GM21619 (cell line): Measurements from ENCODE around the gene FOXL1.

ENCODE experiments used
- ATAC-seq: cut with Tn5 transposase; IDR thresholded peaks from one replicate; pipeline ENCODE4 v1.9.1; 2021; ENCODE audit not compliant: unreplicated experiment

Gene FOXL1

DNA sequence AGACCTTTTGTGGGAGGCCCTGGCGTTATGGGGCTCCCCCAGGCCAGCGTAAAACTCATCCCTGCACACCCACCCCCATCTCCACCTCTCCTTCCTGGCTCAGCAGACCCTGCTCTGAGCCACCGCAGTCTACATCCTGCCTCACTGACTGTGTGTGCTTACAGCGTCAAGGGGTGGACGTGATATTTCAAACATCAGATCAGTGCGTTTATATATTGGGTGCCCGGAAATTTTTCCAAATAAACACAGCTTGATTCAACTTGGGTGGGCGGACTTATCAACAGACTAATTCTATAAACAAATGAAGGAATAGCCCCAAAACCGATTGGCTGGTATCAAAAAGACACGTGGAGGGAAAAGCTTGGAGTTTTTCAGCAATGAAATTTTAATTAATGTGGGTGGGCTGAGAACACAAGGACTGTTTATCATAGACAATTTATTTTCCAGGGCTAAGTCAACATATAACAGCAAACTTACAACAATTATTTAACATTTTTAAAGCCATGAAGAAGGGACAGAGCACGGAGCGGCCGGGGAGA is at the start of gene FOXL1:
Gene FOXL1 (plus strand): TSS at position 489 of the 539 bp plus-strand sequence. CDS start 175 bp downstream, outside the sequence.
- ATAC-seq, result no peak

GRCh38 chr16:86529160-86529559 is 49.2 kb upstream of the FOXL1 start:
- ATAC-seq, result no peak

GRCh38 chr16:86530251-86531190 is 47.8 kb upstream of the FOXL1 start:
- ATAC-seq, result no peak

GRCh38 chr16:86531191-86531545 is 47.2 kb upstream of the FOXL1 start:
- ATAC-seq, result no peak

DNA sequence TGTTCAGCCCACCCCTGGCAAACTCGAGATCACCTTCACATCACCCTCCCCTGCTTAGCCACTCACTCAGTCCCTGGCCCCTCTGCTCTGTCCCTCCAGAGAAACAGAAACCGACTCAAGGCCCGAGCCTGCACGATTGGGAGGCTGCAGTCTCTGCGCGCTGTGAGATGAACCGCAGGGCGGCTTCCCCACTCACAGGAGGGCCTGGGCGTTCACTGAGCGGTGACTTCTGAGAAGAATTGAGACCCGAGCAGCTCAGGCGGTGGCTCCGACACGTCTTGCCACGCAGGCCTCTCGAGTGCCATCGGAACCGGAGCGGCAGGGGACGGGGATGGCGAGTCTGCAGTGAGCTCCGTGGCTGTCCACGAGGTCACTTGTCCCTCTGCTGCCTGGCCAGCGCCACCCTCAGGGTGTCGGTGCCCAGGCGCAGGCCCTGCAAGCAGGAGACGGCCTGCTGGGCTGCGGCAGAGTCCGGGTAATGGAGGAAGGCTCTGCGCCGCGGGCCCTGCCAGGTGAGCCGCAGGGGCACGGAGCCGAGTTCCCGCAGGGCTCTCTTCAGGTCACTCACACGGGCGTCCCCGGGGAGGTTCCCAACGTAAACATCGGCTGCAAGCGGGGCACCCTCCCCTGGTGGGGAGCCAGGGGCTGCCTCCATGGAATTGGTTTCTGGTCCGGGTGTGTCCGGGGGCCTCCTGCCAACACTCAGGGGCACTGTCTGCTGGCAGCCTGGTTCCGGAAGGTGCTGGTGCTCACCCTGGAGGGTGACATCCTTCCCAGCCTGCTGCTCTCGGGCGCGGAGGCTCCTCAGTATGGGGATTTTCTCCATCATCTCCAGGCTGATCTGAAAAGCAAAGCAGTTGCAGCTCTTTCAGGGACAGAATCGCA is 46.5 kb upstream of the FOXL1 start:
- no peak for ATAC-seq

DNA sequence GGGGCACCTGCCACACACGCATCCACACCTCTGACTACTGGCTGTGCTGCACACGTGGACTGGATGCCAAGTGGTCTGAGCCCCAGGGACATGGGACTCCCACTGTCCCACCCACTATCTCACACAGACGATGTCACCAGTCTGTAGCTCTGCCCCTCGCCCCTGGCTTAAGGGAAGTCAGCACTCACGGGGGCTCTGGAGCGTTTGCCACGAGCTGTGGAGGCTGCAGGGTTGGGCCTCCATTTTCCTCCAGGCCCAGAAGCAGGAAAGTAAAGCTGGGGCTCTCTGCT is 45.9 kb upstream of the FOXL1 start:
- ATAC-seq, result no peak

DNA sequence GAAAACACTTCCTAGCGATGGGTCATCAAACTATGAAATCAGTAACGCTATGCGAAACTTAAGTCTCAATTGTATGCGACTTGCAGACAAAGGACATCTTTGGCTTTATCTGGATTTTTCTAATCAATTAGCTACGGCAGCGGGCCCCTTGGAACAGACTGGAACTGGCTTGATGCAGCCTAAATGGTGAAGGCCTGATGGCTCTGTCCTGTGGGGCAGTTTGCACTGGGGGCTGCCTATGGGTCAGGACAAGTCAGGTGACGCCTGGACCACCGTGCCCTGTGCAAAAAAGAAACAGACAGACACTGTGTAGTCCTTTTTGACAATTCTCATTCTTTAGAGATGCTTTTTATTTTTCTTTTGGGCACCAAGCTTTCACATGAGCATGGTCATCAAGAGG is 45.3 kb upstream of the FOXL1 start:
- no peak for ATAC-seq

DNA sequence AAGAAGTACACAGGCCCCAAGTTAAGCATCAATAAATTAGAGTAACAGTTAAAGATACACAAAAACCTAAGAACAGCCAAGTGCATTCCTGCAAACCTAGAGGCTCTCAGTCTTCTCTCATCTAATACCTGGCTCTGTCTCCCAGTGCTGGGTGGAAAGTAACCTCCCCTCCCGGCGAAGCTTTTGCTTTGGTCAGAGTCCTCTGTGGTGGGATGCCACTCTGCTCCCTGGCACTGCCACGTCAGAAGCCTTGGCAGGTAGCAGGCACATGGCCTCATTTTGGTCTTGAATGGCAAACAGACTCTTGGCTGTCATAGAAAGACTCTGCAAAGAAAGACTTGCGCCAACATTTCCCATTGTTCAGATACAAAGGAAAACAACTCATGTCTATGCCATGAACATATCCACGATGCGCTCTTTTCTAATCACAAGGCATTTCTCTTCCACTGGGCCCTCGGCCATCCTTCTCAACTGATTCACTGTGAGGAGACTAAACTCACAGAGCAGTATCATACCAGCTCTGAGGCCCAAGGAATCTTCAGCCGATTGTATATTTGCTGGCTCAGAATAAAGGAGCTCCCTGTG is 44.5 kb upstream of the FOXL1 start:
- no peak for ATAC-seq

GRCh38 chr16:86534779-86535615 is 43.4 kb upstream of the FOXL1 start:
- ATAC-seq, result no peak

DNA sequence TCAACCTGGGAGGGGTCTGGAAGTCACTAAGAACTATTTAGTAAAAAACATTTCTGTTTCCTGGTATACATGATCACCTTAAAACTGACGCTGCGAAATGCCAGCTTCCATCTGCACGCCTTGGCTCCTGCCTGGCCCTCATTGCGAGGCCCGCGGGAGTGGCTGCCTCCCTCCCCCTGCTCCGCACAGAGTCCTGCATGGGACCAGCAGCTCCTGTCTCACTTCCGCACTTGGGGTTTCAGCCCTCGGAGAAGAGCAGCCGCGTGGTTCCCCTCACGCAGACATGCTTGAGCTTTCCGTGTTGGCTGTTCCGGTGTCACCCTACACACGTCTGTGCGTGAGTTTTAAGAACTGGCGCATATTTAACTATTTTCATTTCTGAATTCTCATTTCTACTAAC is 41.7 kb upstream of the FOXL1 start:
- ATAC-seq, result no peak

- no peak for ATAC-seq
Observed at GRCh38 chr16:86537486-86537885, 40.9 kb upstream of the FOXL1 start.

GRCh38 chr16:86538196-86538780 is 40.1 kb upstream of the FOXL1 start:
- ATAC-seq, result no peak

DNA sequence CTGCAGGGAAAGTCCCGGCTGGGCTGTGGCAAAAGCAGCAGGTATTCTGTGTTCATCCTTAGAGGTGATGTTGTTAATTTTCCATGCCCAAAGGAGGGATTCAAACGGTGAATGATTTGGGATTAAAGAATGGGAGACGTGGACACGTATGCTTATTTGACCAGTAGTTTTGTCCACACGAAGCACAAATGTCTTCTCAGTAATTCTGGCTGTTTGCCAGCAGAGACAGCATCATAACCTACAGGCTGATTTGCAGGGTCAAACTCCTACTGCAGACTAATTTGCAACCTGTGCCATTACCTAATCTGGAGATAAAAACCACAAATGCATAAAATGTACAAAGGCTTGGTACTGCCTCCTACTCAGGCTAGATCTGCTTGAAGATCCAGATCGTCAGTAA is 37.5 kb upstream of the FOXL1 start:
- ATAC-seq, result no peak

DNA sequence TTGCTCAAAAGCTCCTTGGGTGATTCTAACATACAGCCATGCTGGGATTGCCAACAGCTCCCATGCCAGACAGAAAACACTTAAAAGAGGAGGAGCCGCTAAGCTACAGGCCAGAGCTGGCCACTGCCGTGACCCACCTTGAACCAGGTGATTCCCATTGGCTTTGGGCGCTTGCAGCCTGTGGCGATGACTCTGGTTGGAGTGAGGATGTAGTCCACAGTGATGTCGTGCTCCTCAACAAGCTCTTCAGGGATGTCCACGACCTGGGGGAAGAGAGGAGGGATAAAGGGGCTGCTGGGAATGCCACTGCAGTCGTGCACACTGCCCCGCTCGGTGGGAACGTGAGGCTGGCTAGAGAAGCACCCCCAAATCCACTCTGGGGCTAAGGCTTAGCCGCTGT is 36.8 kb upstream of the FOXL1 start:
- no peak for ATAC-seq

- ATAC-seq, result no peak
Observed at GRCh38 chr16:86542756-86543750, 35.3 kb upstream of the FOXL1 start.

GRCh38 chr16:86545481-86545880 is 32.9 kb upstream of the FOXL1 start:
- no peak for ATAC-seq

GRCh38 chr16:86545954-86546637 is 32.3 kb upstream of the FOXL1 start:
- ATAC-seq, result no peak

- no peak for ATAC-seq
Observed at GRCh38 chr16:86546638-86547013, 31.7 kb upstream of the FOXL1 start.
